MG63 (cell line): ENCODE data around the gene ARL10. TPM values are rescaled to one million over a fixed set of nuclear protein-coding genes. Genes with fewer than 3 reads are reported as not detected.

Experiments used
- DNase-seq: peaks from one replicate; pipeline ENCODE4 v3.0.0-alpha.2; 2020
- H3K27me3 ChIP-seq: fragments of 250-450 bp; sonication (Bioruptor Pico); 2 replicates; pipeline ENCODE4 v1.5.1; 2020; ENCODE audit warnings: mild to moderate bottlenecking, moderate library complexity
- H3K36me3 ChIP-seq: fragments of 250-450 bp; sonication (Bioruptor Pico); 2 replicates; pipeline ENCODE4 v1.5.1; 2020; ENCODE audit warnings: mild to moderate bottlenecking, moderate library complexity
- H3K4me3 ChIP-seq: fragments of 250-450 bp; sonication (Bioruptor Pico); 2 replicates; pipeline ENCODE4 v1.5.1; 2020; ENCODE audit warnings: mild to moderate bottlenecking, moderate library complexity
- H3K9me3 ChIP-seq: fragments of 250-450 bp; sonication (Bioruptor Pico); 2 replicates; pipeline ENCODE4 v1.5.1; 2020; ENCODE audit warnings: mild to moderate bottlenecking, moderate library complexity
- total RNA-seq: library from RNA; depleted of rRNA; stranded (reverse); fragments of >200 nt; shearing (Covaris generic); gene quantifications from 2 replicates; pipeline ENCODE4 v1.2.3, GENCODE V29; 2014; ENCODE audit warnings: low replicate concordance

Gene ARL10
- total RNA-seq, 1 experiment from 2014 or later = 0.33 TPM

DNA sequence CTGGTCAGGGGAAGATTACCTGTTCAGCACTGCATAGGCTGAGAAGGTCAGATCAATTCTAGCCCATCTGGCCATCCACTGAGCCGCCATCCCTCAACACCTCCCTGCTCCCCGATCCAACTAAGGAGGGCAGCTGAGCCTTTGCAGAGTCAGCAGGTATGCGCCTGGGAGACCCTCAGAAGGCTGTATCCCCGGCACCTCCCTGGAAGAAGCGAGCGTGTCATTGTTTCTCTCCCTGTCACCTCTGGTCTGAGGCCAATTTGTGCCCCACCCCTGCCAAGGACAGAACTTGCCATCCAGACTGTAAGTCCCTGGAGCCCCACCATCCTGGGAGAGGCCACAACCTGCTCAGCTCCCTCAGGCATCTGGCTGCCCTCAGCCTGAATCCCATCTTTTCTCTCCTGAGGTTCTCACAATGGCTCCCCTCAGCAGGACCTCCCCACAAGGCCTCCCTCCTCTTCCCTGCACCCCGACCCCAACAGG, 48.5 kb downstream of the ARL10 start:
- Histone ChIP-seq H3K36me3 (peaks cover 22% of the 10 kb centered on the region), H3K9me3 (no peaks in the 10 kb centered on the region), H3K4me3 (no peak overlapping the region), H3K27me3 (no peaks in the 10 kb centered on the region)
- no peak for DNase-seq

DNA sequence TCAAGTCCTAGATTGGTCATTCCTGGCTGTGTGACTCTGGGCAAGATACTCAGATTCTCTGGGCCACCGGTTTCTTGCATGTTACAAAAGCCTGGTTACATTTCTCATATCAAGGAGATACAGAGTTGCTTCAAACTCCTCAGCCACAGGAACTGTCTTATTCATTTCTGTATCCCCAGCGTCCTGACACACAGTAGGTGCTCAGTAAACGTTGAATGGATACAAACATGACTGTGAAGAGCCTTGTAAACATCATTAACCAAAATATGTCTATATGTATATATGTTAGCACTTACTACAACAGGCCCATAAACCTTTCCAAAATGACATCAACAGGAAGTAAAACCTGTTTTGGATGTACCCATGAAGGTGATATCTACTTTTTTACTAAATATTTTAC, 49.4 kb downstream of the ARL10 start:
- Histone ChIP-seq H3K27me3 (no peaks in the 10 kb centered on the region), H3K4me3 (no peak overlapping the region), H3K36me3 (peaks cover 15% of the 10 kb centered on the region), H3K9me3 (no peaks in the 10 kb centered on the region)
- no peak for DNase-seq

DNA sequence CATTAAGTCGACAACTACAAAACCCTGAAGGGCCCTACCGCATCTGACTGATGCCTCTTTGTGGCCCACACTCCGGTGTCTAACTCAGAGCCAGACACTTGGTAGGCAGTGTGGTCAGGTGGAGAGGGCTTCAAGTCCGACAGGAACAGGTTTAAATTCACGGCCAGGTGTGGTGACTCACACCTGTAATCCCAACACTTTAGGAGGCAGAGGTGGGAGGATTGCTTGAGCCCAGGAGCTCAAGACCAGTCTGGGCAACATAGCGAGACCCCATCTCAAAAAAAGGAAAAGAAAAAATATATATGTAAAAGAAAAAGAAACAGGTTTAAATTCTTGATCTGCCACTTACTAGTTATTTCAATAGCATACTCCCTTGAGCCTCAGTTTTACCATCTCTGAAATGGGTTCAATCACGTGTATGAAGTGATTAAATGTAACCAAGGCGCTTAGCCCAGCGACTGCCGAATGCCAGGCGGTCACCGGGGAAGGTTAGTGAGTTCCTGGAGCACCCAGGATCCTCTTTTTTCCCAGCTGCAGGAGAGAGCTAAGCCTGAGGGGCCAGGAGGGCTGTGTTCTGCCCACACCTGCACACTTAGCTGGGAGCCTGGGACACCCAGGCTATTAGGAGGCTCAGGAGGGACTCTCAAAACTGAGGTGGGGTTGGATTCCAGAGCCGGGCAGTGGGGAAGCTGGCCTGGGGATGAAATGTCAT, 50.1 kb downstream of the ARL10 start:
- Histone ChIP-seq H3K36me3 (peaks cover 8% of the 10 kb centered on the region), H3K9me3 (peaks cover 1% of the 10 kb centered on the region; the same call in 1 of the 2 replicates), H3K27me3 (no peaks in the 10 kb centered on the region; the same call in 1 of the 2 replicates), H3K4me3 (peak overlapping the region; percentile 74)
- no peak for DNase-seq

DNA sequence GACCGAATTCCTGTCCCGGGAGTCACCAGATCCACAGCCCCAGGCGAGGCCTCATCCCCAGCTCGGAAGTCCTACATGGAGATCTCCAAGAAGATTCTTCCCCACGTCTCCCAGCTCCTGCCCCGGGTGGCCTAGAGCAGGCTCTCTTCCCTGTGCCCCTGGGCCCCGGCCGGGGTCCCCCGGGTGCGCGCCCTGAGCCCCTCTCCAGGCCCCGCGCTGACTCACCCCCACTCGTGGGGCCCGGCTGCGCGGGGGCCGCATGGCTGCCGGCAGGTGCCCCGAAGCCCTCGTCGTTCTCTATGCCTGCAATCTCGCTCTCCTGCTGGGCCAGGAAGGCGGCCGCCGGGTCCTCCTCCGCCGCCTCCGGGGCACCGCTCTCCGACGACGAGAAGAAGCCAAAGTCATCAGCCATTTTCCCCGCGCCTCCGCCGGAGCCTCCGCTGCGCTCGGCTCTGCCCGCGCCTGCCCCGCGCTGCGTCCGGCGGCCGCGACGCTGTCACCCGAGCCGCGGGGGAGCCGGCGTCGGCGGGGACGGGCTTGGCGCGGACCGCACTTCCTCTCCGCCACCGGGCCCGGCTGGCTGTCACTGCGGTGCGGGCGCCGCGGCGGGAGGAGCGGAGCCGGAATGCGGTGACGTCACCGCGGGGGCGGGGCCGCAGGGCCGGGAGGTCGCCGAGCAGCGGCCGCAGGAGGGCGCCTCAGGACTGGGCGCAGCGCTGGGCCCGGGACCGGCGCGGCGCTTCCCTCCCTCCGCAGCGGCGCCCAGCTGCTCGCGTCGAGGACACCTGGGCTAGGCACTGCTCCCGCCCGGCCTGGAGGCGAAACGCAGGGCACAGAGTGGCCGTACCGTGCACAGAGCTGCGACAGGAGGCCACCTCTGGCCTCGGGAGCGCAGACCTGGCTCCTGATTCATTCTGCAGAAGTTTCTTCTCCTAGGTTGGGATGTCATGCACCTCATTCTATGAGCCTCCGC, 51.0 kb downstream of the ARL10 start, which contains the start of gene CLTB:
TSS of gene CLTB (minus strand) at position 588 of the 973 bp plus-strand sequence. CDS start at position 412, 176 bp downstream.
- Histone ChIP-seq H3K36me3 (peaks cover 7% of the 10 kb centered on the region), H3K9me3 (peaks cover 5% of the 10 kb centered on the region; the same call in 1 of the 2 replicates), H3K4me3 (peak within 1 kb of the TSS; percentile 74), H3K27me3 (no peaks in the 10 kb centered on the region; the same call in 1 of the 2 replicates)
- DNase-seq = peak; percentile 91

DNA sequence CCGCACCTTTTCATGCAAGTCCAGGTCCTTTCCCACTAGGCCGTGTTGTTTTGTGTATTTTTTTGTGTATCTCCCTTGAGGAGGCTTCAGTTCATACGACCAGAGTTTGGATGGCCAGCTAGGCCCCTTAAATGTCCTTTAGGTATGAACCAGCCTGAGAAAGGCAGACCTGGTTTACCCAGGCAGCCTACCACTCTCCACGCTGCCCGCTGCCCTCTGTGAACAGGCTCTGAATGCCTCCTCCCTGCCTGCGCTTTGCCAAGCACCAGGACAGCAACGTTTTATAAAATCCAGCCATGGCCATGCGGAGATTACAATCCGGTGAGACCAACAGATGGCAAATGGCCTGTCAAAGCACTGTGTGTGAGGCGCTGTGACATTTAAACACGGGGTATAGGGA, 51.7 kb downstream of the ARL10 start:
- H3K36me3 ChIP-seq = peaks cover 7% of the 10 kb centered on the region
- peaks cover 7% of the 10 kb centered on the region for H3K9me3 ChIP-seq
- no peak for DNase-seq
- H3K27me3 ChIP-seq = no peaks in the 10 kb centered on the region; the same call in 1 of the 2 replicates
- peak overlapping the region; percentile 74 for H3K4me3 ChIP-seq

DNA sequence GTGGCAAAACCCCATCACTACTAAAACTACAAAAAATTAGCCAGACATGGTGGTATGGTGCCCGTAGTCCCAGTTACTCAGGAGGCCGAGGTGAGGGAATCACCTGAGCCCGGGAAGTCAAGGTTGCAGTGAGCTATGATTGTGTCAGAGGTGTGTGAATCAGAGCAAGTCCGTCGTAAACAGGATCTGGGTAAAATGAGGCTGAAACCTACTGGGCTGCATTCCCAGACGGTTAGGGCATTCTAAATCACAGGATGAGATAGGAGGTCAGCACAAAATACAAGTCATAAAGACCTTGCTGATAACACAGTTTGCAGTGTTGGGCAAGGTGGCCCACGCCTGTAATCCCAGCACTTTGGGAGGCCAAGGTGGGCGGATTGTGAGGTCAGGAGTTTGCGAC, 53.0 kb downstream of the ARL10 start:
- no peaks in the 10 kb centered on the region; the same call in none of the 2 replicates for H3K27me3 ChIP-seq
- DNase-seq = no peak
- H3K36me3 ChIP-seq = peaks cover 5% of the 10 kb centered on the region

DNA sequence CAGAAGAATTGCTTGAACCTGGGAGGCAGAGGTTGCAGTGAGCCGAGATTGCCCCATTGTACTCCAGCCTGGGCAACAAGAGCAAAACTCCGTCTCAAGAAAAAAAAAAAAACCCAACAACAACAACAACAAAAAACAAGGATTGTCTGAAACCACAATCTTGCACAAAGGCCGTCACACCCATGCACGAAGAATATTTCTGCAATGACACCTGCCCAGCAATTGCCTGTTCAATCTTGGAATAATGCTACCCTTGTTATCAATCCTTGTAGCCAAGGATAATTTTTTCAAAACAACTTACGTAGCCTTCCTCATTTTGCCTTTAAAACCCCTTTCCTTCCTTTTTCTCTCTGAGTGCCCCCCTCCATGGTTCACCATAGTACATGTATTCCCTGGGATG, 54.8 kb downstream of the ARL10 start:
- Histone ChIP-seq H3K27me3 (no peaks in the 10 kb centered on the region; the same call in none of the 2 replicates), H3K4me3 (no peak overlapping the region), H3K36me3 (no peaks in the 10 kb centered on the region), H3K9me3 (peaks cover 7% of the 10 kb centered on the region)
- DNase-seq = no peak

More for the DNA sequence above, 53.0 kb downstream of the ARL10 start:
- Histone ChIP-seq H3K4me3 (no peak overlapping the region), H3K9me3 (peaks cover 7% of the 10 kb centered on the region)

DNA sequence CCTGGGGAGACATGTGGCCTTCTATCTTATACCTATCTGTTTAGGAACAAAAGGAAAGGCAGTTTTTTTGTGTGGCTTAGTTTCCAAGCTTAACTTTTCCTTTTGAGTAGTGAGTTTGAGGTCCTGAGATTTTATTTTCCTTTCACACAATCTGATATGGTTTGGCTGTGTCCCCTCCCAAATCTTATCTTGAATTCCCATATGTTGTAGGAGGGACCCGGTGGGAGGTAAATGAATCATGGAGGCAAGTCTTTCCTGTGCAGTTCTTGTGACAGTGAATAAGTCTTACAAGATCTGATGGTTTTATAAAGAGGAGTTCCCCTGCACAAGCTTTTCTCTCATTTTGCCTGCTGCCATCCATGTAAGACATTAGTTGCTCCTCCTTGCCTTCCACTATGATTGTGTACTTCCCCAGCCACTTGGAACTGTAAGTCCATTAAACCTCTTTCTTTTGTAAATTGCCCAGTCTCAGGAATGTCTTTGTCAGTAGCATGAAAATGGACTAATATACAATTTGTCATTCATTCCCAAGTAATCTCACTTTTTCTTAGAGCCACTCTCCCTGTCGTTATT, 55.8 kb downstream of the ARL10 start:
- no peaks in the 10 kb centered on the region for H3K36me3 ChIP-seq
- H3K9me3 ChIP-seq = peaks cover 7% of the 10 kb centered on the region
- no peaks in the 10 kb centered on the region; the same call in none of the 2 replicates for H3K27me3 ChIP-seq
- no peak overlapping the region for H3K4me3 ChIP-seq
- DNase-seq = no peak

DNA sequence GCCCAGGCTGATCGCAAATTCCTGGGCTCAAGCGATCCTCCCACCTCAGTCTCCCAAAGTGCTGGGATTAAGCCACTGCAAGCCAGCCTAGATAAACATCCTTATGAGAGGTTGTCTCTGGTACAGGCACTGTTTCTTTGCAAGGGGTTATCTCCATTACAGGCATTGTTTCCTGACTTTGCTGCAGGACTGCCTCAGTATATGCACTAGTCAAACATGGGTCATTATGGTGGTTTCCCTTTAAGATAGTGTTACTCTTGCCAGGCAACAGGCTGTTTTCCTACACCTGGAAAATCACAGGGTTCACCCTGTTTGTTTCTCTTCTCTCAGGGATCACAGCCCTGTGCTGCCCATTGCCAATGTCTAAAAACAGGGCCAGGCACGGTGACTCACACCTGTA, 58.9 kb downstream of the ARL10 start:
- Histone ChIP-seq H3K27me3 (no peaks in the 10 kb centered on the region; the same call in none of the 2 replicates), H3K9me3 (peaks cover 7% of the 10 kb centered on the region), H3K4me3 (no peak overlapping the region), H3K36me3 (no peaks in the 10 kb centered on the region)
- DNase-seq = no peak

DNA sequence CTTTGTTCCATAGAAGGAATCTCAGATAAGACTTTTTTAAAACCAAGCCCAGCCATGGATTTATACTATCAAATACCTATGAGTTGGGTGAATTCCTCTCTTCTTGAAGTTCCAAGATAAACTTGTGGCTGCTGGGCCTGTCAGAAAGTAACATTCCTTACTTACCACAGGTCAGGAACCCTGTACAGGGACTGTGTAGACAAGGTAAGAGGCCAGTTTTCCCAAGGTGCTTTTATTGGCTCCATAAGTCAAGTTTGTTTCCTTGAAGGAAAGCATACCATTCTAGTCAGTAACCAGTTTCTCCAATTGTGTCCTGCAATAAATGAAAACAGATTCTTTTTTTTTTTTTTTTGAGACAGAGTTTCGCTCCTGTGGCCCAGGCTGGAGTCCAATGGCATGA, 59.9 kb downstream of the ARL10 start:
- Histone ChIP-seq H3K27me3 (no peaks in the 10 kb centered on the region; the same call in none of the 2 replicates), H3K36me3 (no peaks in the 10 kb centered on the region), H3K4me3 (no peak overlapping the region), H3K9me3 (peaks cover 7% of the 10 kb centered on the region)
- DNase-seq = no peak

DNA sequence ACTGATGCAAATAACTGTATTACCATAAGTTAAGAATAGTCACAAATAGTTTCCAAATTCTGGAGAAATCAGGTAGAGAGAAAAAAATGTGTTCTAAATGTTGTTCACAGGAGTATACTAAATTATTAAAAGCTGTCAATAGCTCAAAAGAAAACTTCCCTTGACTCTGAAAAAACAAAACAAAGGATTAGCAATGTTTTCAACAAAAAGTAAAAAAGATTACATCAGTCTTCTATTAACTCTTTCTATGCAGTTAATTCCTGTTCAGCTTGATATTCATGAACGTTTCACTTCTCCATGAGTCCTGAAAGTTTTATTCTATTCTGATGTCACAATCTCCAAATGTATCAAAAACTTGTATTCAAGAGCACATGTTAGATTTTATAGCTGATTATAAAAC, 60.5 kb downstream of the ARL10 start:
- Histone ChIP-seq H3K9me3 (peaks cover 2% of the 10 kb centered on the region; the same call in 1 of the 2 replicates), H3K4me3 (no peak overlapping the region), H3K27me3 (no peaks in the 10 kb centered on the region; the same call in 1 of the 2 replicates), H3K36me3 (no peaks in the 10 kb centered on the region)
- DNase-seq = no peak

DNA sequence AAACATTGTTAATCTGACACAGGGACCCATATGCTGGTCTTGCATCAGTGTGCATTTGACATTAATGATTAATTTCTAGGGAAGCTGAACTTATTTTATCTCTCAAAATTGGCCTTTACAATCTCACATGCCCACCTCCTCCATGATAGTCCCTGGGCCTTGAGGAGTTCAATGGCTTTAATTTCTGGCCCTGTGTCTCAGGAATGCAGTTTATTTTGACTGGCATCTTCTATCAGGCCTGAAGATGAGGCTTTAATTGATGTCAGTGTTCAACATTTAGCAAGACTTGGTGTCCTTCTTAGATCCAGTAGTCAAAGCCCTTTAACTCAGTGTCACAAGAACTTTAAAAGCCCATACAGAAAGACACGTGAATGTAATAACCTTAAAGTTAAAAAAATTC, 61.6 kb downstream of the ARL10 start:
- Histone ChIP-seq H3K9me3 (no peaks in the 10 kb centered on the region), H3K4me3 (no peak overlapping the region), H3K27me3 (peaks cover under 1% of the 10 kb centered on the region), H3K36me3 (no peaks in the 10 kb centered on the region)
- no peak for DNase-seq

DNA sequence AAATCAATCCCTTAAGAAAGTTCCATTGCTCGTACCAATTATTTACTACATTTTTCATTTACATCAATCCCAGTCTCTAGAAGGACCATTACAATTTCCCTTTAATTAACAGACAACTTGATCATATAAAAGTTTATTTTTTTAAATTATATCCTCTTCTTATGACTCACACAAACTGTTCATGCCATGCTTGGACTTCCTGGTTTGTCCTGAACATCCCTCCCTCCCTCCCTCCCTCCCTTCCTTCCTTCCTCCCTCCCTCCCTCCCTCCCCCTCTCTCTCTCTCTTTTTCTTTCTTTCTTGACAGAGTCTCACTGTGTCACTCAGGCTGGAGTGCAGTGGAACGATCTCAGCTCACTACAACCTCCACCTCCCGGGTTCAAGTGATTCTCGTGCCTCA, 62.7 kb downstream of the ARL10 start:
- Histone ChIP-seq H3K4me3 (no peak overlapping the region), H3K36me3 (no peaks in the 10 kb centered on the region), H3K9me3 (no peaks in the 10 kb centered on the region), H3K27me3 (peaks cover 4% of the 10 kb centered on the region)
- DNase-seq = peak; percentile 38

DNA sequence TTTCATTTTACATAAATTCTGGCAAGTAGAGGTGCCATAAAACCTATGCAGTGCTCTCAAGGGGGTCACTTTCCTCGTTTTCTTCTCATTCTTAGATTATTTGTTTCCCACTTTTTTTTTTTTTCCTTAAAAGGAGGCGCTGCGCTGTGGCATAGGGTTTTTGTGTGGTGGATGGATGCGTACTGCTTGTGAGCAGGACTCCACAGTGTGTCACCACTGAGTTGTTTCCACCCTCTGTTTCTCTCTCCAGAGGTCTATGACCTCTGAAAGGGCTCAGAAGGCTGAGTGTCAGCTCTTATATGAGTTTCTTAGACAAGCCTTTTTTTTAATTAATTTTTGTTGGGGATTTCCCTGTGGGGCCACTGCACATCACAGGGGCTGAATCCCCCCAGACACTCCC, 64.7 kb downstream of the ARL10 start:
- DNase-seq = no peak
- Histone ChIP-seq H3K27me3 (peaks cover 4% of the 10 kb centered on the region), H3K4me3 (no peak overlapping the region), H3K9me3 (no peaks in the 10 kb centered on the region), H3K36me3 (no peaks in the 10 kb centered on the region)
